ENCODE results near the gene ZIC5.

ZIC5 gene

DNA sequence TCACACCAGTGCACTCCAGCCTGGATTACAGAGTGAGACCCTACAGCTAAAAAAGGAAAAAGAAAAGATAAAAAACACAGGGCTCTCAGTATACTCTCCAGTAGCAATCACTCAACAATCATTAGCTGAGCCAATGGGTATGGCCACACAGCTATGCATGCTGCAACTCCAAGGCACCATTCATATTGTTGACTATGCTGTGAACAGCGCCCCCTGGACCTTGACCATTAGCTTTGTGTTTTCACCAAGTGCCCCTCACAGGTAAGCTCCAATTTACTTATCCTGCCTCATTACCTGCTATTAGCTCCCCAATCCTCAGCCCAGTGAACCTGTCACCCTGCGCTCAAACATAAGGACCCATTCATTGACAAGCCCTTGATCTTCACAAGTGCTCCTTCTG, 35.8 kb downstream of the ZIC5 start:
- peaks cover 0 to 2% of the 10 kb centered on the region in 2 donors for H3K4me1 ChIP-seq (ENCODE audit: control insufficient read depth in 1 of 2, insufficient read depth in 2 of 2, low read length in 2 of 2)
- H3K9ac ChIP-seq (ENCODE audit: low read depth in 1 of 2, low read length in 2 of 2): no peak overlapping the region
- H3K27ac ChIP-seq (ENCODE audit: low read depth, low read length): no peak overlapping the region
- H3K4me3 ChIP-seq (ENCODE audit: low read depth in 1 of 2, low read length in 2 of 2): no peak overlapping the region
- H3K36me3 ChIP-seq (ENCODE audit: control insufficient read depth in 1 of 2, insufficient read depth in 2 of 2, low read length in 2 of 2): no peaks in the 10 kb centered on the region
- no peaks in the 10 kb centered on the region for H3K9me3 ChIP-seq (ENCODE audit: control insufficient read depth in 1 of 2, low read length in 2 of 2)
- H3K27me3 ChIP-seq (ENCODE audit: control insufficient read depth in 1 of 2, insufficient read depth in 2 of 2, low read length in 2 of 2): peaks cover 0 to 4% of the 10 kb centered on the region in 2 donors

GRCh38 chr13:99932912-99933311, 38.7 kb downstream of the ZIC5 start:
- Histone ChIP-seq H3K27me3 (ENCODE audit: control insufficient read depth in 1 of 2, insufficient read depth in 2 of 2, low read length in 2 of 2) (peaks cover 0 to 4% of the 10 kb centered on the region in 2 donors), H3K4me3 (ENCODE audit: low read depth in 1 of 2, low read length in 2 of 2) (no peak overlapping the region), H3K4me1 (ENCODE audit: control insufficient read depth in 1 of 2, insufficient read depth in 2 of 2, low read length in 2 of 2) (no peaks in the 10 kb centered on the region), H3K36me3 (ENCODE audit: control insufficient read depth in 1 of 2, insufficient read depth in 2 of 2, low read length in 2 of 2) (no peaks in the 10 kb centered on the region), H3K27ac (ENCODE audit: low read depth, low read length) (no peak overlapping the region), H3K9ac (ENCODE audit: low read depth in 1 of 2, low read length in 2 of 2) (no peak overlapping the region), H3K9me3 (ENCODE audit: control insufficient read depth in 1 of 2, low read length in 2 of 2) (no peaks in the 10 kb centered on the region)

DNA sequence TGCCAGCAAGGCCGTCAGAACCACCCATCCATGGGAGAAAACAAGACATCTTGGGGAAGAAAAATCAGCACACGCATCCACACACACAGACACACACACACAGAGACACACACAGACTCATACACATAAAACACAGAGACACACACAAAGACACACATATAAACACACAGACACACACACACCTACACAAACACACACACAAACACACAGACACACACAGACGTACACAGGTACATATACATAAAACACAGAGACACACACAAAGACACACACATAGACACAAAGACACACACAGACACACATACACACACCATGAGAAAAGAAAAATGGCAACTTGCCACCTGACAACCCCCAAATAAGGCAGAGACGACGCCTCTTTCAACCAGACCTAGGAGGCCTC, 40.6 kb downstream of the ZIC5 start:
- peaks cover 0 to 4% of the 10 kb centered on the region in 2 donors for H3K4me1 ChIP-seq (ENCODE audit: control insufficient read depth in 1 of 2, insufficient read depth in 2 of 2, low read length in 2 of 2)
- no peak overlapping the region for H3K27ac ChIP-seq (ENCODE audit: low read depth, low read length)
- H3K9me3 ChIP-seq (ENCODE audit: control insufficient read depth in 1 of 2, low read length in 2 of 2): no peaks in the 10 kb centered on the region
- H3K36me3 ChIP-seq (ENCODE audit: control insufficient read depth in 1 of 2, insufficient read depth in 2 of 2, low read length in 2 of 2): no peaks in the 10 kb centered on the region
- no peak overlapping the region for H3K4me3 ChIP-seq (ENCODE audit: low read depth in 1 of 2, low read length in 2 of 2)
- peaks cover 0 to under 1% of the 10 kb centered on the region in 2 donors for H3K27me3 ChIP-seq (ENCODE audit: control insufficient read depth in 1 of 2, insufficient read depth in 2 of 2, low read length in 2 of 2)
- no peak overlapping the region for H3K9ac ChIP-seq (ENCODE audit: low read depth in 1 of 2, low read length in 2 of 2)

- peaks cover 0 to 4% of the 10 kb centered on the region in 2 donors for H3K4me1 ChIP-seq (ENCODE audit: control insufficient read depth in 1 of 2, insufficient read depth in 2 of 2, low read length in 2 of 2)
- no peak overlapping the region for H3K9ac ChIP-seq (ENCODE audit: low read depth in 1 of 2, low read length in 2 of 2)
- H3K27me3 ChIP-seq (ENCODE audit: control insufficient read depth in 1 of 2, insufficient read depth in 2 of 2, low read length in 2 of 2): peaks cover 0 to 6% of the 10 kb centered on the region in 2 donors
- H3K9me3 ChIP-seq (ENCODE audit: control insufficient read depth in 1 of 2, low read length in 2 of 2): no peaks in the 10 kb centered on the region
- H3K4me3 ChIP-seq (ENCODE audit: low read depth in 1 of 2, low read length in 2 of 2): no peak overlapping the region
- no peaks in the 10 kb centered on the region for H3K36me3 ChIP-seq (ENCODE audit: control insufficient read depth in 1 of 2, insufficient read depth in 2 of 2, low read length in 2 of 2)
- no peak overlapping the region for H3K27ac ChIP-seq (ENCODE audit: low read depth, low read length)
Observed at GRCh38 chr13:99929866-99930265, 41.7 kb downstream of the ZIC5 start.

GRCh38 chr13:99926014-99926731, 45.4 kb downstream of the ZIC5 start:
- peaks cover 0 to 6% of the 10 kb centered on the region in 2 donors for H3K27me3 ChIP-seq (ENCODE audit: control insufficient read depth in 1 of 2, insufficient read depth in 2 of 2, low read length in 2 of 2)
- H3K9me3 ChIP-seq (ENCODE audit: control insufficient read depth in 1 of 2, low read length in 2 of 2): peaks cover 2 to 3% of the 10 kb centered on the region in 2 donors
- H3K9ac ChIP-seq (ENCODE audit: low read depth in 1 of 2, low read length in 2 of 2): peak overlapping the region; percentile 4 to 32
- no peaks in the 10 kb centered on the region for H3K36me3 ChIP-seq (ENCODE audit: control insufficient read depth in 1 of 2, insufficient read depth in 2 of 2, low read length in 2 of 2)
- H3K4me3 ChIP-seq (ENCODE audit: low read depth in 1 of 2, low read length in 2 of 2): peak overlapping the region; percentile 48 to 55
- peaks cover 0 to 9% of the 10 kb centered on the region in 2 donors for H3K4me1 ChIP-seq (ENCODE audit: control insufficient read depth in 1 of 2, insufficient read depth in 2 of 2, low read length in 2 of 2)
- no peak overlapping the region for H3K27ac ChIP-seq (ENCODE audit: low read depth, low read length)

GRCh38 chr13:99923877-99924582, 47.5 kb downstream of the ZIC5 start:
- Histone ChIP-seq H3K27ac (ENCODE audit: low read depth, low read length) (no peak overlapping the region), H3K27me3 (ENCODE audit: control insufficient read depth in 1 of 2, insufficient read depth in 2 of 2, low read length in 2 of 2) (peaks cover 0 to 6% of the 10 kb centered on the region in 2 donors), H3K4me3 (ENCODE audit: low read depth in 1 of 2, low read length in 2 of 2) (no peak overlapping the region), H3K36me3 (ENCODE audit: control insufficient read depth in 1 of 2, insufficient read depth in 2 of 2, low read length in 2 of 2) (no peaks in the 10 kb centered on the region), H3K4me1 (ENCODE audit: control insufficient read depth in 1 of 2, insufficient read depth in 2 of 2, low read length in 2 of 2) (peaks cover 0 to 9% of the 10 kb centered on the region in 2 donors), H3K9me3 (ENCODE audit: control insufficient read depth in 1 of 2, low read length in 2 of 2) (peaks cover 2 to 3% of the 10 kb centered on the region in 2 donors), H3K9ac (ENCODE audit: low read depth in 1 of 2, low read length in 2 of 2) (no peak overlapping the region)

DNA sequence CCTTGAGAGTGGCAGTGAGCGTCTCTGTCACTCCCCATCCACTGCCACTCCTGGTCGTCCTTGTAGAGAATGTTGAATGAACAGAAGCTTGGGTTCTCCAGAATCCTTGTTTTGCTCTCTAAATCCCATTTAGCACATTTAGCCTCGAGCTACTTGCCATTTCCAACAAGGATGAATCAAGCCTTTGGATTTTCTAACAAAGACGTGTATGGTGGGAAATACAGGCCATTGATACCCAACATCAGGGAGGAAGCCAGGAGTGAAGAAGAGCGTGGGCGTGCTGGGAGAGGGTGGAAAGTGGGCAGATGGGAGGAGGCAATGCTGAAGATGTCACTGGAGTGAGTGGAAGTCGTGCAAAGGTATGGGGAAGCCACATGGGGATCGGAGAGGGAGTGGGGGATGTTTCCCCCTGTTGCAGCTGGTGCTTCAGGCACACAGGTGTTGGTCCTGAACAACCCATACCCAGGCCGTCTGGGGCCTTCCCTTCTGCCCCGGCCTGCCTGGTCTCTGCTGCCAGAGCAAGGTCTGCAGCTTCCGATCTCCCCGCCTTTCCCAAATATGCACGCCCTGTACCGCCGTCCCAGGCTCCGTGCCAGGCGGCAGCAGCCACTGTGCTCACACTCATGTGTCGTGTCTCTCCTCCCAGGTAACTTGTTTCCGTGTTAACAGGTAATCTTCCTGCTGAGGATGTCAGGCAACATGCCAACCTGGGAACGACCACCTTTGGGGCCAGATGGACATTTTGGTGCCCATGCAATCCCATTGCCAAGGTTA, 48.7 kb downstream of the ZIC5 start:
- H3K4me1 ChIP-seq (ENCODE audit: control insufficient read depth in 1 of 2, insufficient read depth in 2 of 2, low read length in 2 of 2): peaks cover 0 to 9% of the 10 kb centered on the region in 2 donors
- H3K27me3 ChIP-seq (ENCODE audit: control insufficient read depth in 1 of 2, insufficient read depth in 2 of 2, low read length in 2 of 2): peaks cover 0 to 6% of the 10 kb centered on the region in 2 donors
- H3K36me3 ChIP-seq (ENCODE audit: control insufficient read depth in 1 of 2, insufficient read depth in 2 of 2, low read length in 2 of 2): no peaks in the 10 kb centered on the region
- no peak overlapping the region for H3K9ac ChIP-seq (ENCODE audit: low read depth in 1 of 2, low read length in 2 of 2)
- no peak overlapping the region for H3K27ac ChIP-seq (ENCODE audit: low read depth, low read length)
- peaks cover 2 to 3% of the 10 kb centered on the region in 2 donors for H3K9me3 ChIP-seq (ENCODE audit: control insufficient read depth in 1 of 2, low read length in 2 of 2)
- H3K4me3 ChIP-seq (ENCODE audit: low read depth in 1 of 2, low read length in 2 of 2): peak overlapping the region in 1 of 2 donors; percentile 13

DNA sequence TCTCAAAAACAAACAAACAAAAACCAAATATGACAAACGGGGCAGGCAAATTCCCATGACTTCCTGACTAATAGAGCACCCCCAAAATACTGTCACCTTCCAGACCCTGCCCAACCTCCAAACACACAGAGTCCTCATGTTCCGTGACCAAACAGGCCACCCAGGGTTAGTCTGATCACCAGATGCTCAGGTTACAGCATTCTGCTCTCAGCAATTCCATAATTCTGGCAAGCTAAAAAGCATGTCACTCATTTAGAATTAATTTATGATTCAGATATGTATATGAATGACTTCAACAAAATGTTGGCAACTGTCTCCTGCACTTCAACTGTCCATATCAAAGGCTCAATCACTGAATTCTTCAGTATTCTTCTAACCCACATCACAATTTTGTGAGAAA, 52.4 kb downstream of the ZIC5 start:
- H3K27ac ChIP-seq (ENCODE audit: low read depth, low read length): no peak overlapping the region
- peaks cover 0 to 4% of the 10 kb centered on the region in 2 donors for H3K4me1 ChIP-seq (ENCODE audit: control insufficient read depth in 1 of 2, insufficient read depth in 2 of 2, low read length in 2 of 2)
- H3K9me3 ChIP-seq (ENCODE audit: control insufficient read depth in 1 of 2, low read length in 2 of 2): peaks cover 2 to 3% of the 10 kb centered on the region in 2 donors
- no peak overlapping the region for H3K9ac ChIP-seq (ENCODE audit: low read depth in 1 of 2, low read length in 2 of 2)
- peaks cover 0 to 5% of the 10 kb centered on the region in 2 donors for H3K27me3 ChIP-seq (ENCODE audit: control insufficient read depth in 1 of 2, insufficient read depth in 2 of 2, low read length in 2 of 2)
- no peaks in the 10 kb centered on the region for H3K36me3 ChIP-seq (ENCODE audit: control insufficient read depth in 1 of 2, insufficient read depth in 2 of 2, low read length in 2 of 2)
- no peak overlapping the region for H3K4me3 ChIP-seq (ENCODE audit: low read depth in 1 of 2, low read length in 2 of 2)

GRCh38 chr13:99916366-99917103, 55.0 kb downstream of the ZIC5 start:
- H3K27me3 ChIP-seq (ENCODE audit: control insufficient read depth in 1 of 2, insufficient read depth in 2 of 2, low read length in 2 of 2): peaks cover 1 to 5% of the 10 kb centered on the region in 2 donors
- H3K9ac ChIP-seq (ENCODE audit: low read depth in 1 of 2, low read length in 2 of 2): no peak overlapping the region
- no peak overlapping the region for H3K4me3 ChIP-seq (ENCODE audit: low read depth in 1 of 2, low read length in 2 of 2)
- no peaks in the 10 kb centered on the region for H3K4me1 ChIP-seq (ENCODE audit: control insufficient read depth in 1 of 2, insufficient read depth in 2 of 2, low read length in 2 of 2)
- H3K36me3 ChIP-seq (ENCODE audit: control insufficient read depth in 1 of 2, insufficient read depth in 2 of 2, low read length in 2 of 2): no peaks in the 10 kb centered on the region
- no peaks in the 10 kb centered on the region for H3K9me3 ChIP-seq (ENCODE audit: control insufficient read depth in 1 of 2, low read length in 2 of 2)
- no peak overlapping the region for H3K27ac ChIP-seq (ENCODE audit: low read depth, low read length)
